GM21515 (cell line): Measurements from ENCODE around the gene SPINT3.

Experiments
- ATAC-seq: cut with Tn5 transposase; IDR thresholded peaks from one replicate; pipeline ENCODE4 v1.9.1; 2021; ENCODE audit not compliant: unreplicated experiment

SPINT3 gene

GRCh38 chr20:45463709-45464108, 51.7 kb downstream of the SPINT3 start:
- ATAC-seq, result no peak

GRCh38 chr20:45462711-45463509, 52.5 kb downstream of the SPINT3 start:
- ATAC-seq, result no peak
